Mesenteric fat pad (tissue), 1 donor: ENCODE data around the gene IZUMO4. TPM values are rescaled to one million over a fixed set of nuclear protein-coding genes. Genes with fewer than 3 reads are reported as not detected.

Source experiments
- DNase-seq: peaks from one replicate; pipeline ENCODE4 v3.0.0-alpha.2; 2020; ENCODE audit warnings: low spot score
- total RNA-seq: library from RNA; stranded (reverse); fragmentation: NEBNext Ultra II Directional; extraction: Animal tissue kit (Norgen Biotek cat#: 25700); gene quantifications from one replicate; pipeline ENCODE4 v1.2.1, GENCODE V29; 2021
- donor health status: DM: yes; HTN: yes; CAD: no.

The IZUMO4 gene
- total RNA-seq, 1 donor from 2014 or later: 2.4 TPM

GRCh38 chr19:2058570-2059421 is 37.9 kb upstream of the IZUMO4 start:
- DNase-seq: no peak

GRCh38 chr19:2059422-2060201 is 37.1 kb upstream of the IZUMO4 start:
- DNase-seq: no peak

GRCh38 chr19:2060884-2061494 is 35.7 kb upstream of the IZUMO4 start:
- DNase-seq: no peak

GRCh38 chr19:2061495-2062388 is 35.0 kb upstream of the IZUMO4 start:
- DNase-seq: peak; percentile 100

- no peak for DNase-seq
Measured at GRCh38 chr19:2062389-2062729, 34.4 kb upstream of the IZUMO4 start.

- DNase-seq: no peak
Measured at GRCh38 chr19:2062770-2063169, 33.9 kb upstream of the IZUMO4 start.

GRCh38 chr19:2063824-2064223 is 32.9 kb upstream of the IZUMO4 start:
- no peak for DNase-seq

GRCh38 chr19:2064395-2064787 is 32.3 kb upstream of the IZUMO4 start:
- no peak for DNase-seq

GRCh38 chr19:2064788-2065524 is 31.8 kb upstream of the IZUMO4 start:
- DNase-seq: no peak

GRCh38 chr19:2070436-2070827 is 26.3 kb upstream of the IZUMO4 start:
- DNase-seq: no peak

GRCh38 chr19:2070986-2071673 is 25.6 kb upstream of the IZUMO4 start:
- no peak for DNase-seq

- no peak for DNase-seq
Measured at GRCh38 chr19:2072757-2073551, 23.8 kb upstream of the IZUMO4 start.

- no peak for DNase-seq
Measured at GRCh38 chr19:2076526-2076944, 20.2 kb upstream of the IZUMO4 start.

GRCh38 chr19:2077398-2077797 is 19.3 kb upstream of the IZUMO4 start:
- no peak for DNase-seq

- DNase-seq: no peak
Measured at GRCh38 chr19:2077833-2078619, 18.7 kb upstream of the IZUMO4 start.

GRCh38 chr19:2079076-2079864 is 17.4 kb upstream of the IZUMO4 start:
- no peak for DNase-seq

- DNase-seq: no peak
Measured at GRCh38 chr19:2079865-2080301, 16.8 kb upstream of the IZUMO4 start.
